Stimulated activated CD8-positive, alpha-beta memory T cell treated with anti-CD3 and anti-CD28 coated beads, Interleukin-4, amount 100 ng/mL, for 1 hour (primary cell): Measurements from ENCODE around the gene CHRNB1.

Source experiments
- DNase-seq, 2 donors: peaks; one replicate each; pipeline ENCODE4 v3.0.0-alpha.2; 2020; ENCODE audit warnings: low read depth in 2 of 2, low spot score in 1 of 2

CHRNB1 gene

DNA sequence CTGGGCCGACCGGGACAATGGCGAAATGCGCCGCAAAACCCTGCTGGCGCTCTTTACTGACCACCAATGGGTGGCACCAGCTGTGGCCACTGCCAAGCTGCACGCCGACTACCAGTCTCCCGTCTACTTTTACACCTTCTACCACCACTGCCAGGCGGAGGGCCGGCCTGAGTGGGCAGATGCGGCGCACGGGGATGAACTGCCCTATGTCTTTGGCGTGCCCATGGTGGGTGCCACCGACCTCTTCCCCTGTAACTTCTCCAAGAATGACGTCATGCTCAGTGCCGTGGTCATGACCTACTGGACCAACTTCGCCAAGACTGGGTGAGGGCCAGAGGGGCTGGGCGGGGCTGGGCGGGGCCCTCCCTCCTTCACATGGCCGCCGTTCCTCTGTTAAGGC is 29.1 kb upstream of the CHRNB1 start:
- DNase-seq = no peak

DNA sequence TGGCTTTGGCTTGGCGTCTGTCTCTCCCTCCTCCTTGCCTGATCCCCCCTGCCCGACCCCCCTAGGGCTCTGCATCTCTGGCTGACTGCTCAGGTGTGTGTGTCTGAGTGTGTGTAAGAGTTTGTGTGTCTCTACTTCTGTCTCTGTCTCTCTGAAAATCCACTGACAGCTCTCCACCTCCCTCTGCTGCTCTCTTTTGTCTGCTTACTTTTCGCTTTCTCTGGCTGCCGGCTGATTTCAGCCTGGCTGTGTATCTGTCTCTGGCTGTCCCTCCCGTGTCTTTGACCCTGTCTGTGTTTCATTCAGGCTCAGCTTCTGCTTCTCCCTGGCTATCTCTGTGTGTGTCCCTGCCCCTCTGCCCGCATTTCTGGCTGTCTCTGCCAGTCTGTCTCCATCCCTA is 28.5 kb upstream of the CHRNB1 start:
- no peak for DNase-seq

DNA sequence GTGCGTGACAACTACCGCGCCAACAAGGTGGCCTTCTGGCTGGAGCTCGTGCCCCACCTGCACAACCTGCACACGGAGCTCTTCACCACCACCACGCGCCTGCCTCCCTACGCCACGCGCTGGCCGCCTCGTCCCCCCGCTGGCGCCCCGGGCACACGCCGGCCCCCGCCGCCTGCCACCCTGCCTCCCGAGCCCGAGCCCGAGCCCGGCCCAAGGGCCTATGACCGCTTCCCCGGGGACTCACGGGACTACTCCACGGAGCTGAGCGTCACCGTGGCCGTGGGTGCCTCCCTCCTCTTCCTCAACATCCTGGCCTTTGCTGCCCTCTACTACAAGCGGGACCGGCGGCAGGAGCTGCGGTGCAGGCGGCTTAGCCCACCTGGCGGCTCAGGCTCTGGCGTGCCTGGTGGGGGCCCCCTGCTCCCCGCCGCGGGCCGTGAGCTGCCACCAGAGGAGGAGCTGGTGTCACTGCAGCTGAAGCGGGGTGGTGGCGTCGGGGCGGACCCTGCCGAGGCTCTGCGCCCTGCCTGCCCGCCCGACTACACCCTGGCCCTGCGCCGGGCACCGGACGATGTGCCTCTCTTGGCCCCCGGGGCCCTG is 27.7 kb upstream of the CHRNB1 start:
- DNase-seq = no peak

DNA sequence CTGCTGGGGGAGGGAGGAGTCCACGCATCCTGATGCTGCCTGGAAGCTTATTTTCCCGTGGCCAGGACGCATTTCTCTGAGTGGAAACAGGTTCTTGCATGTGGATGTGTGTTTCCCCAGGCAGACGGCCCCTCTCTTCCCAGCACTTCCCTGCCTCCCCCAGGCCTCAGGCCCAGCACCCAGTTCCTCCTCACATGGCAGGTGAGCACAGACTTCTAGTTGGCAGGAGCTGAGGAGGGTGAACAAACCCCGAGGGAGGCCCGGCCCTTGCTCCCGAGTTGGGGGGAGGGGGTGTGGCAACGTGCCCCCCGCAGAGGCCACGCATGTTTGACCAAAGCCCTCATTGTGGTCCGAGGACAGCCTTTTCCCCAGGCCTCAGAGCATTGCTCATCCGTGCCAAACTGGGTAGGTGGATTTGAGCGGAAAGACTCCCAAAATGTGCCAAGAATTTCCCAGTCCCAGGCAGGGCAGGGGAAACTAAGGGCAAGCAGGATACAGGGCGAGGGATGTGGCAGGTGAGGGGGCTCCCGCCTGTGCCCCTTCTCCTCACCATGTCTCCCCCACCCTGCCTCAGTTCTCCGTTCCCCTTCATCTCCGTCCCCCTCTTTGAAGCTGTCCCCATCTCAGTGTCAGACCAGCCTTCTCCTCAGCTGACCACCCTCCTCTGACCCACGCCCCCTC is 26.2 kb upstream of the CHRNB1 start:
- no peak for DNase-seq

- no peak for DNase-seq
Measured at GRCh38 chr17:7419819-7420610, 24.8 kb upstream of the CHRNB1 start, which contains the start of gene SPEM1. Gene SPEM1, plus strand, starts transcription at chr17:7420324. Its CDS starts 61 bp downstream, at chr17:7420385.

GRCh38 chr17:7421186-7421585 is 23.7 kb upstream of the CHRNB1 start:
- no peak for DNase-seq

DNA sequence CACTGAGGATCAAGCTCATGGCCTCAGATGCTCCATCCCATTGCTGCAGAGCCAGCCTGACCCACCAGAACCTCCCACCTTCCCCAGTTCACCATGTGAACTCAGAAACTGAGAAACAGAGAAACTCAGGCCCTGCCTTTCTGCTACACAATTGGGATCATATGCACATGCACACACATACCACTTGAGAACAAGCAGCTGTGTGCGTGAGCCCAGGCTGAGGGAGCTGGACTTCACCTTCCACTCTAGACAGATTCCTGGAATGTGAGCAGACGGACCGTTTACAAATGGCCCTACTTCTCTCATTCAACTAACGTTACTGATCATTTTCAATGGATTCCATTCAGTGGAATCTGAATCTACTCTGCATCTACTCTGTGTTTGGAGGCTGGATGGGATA is 21.2 kb upstream of the CHRNB1 start:
- no peak for DNase-seq

- no peak for DNase-seq
Measured at GRCh38 chr17:7425316-7425715, 19.5 kb upstream of the CHRNB1 start, which contains the start of gene SPEM2. Gene SPEM2, plus strand, starts transcription at chr17:7425616. Its CDS starts 73 bp downstream, at chr17:7425689.

DNA sequence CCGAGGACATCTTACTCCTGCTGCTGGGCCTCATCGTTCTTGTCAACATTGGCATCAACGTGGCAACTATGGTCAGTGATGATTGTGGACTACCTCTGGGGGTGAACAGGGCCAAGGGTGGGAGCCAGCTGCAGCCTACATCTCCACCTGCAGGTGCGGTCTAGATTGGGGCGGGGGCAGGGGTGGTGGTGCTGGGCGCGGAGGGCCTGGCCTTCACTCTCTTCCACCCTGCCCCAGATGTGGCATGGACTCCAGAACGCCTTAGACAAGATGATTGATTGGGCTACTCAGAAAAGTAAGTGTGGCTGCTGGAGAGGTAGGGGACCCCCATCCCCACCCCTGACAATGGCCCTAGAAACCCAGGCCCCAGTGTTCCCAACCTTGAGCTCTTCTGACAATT is 19.1 kb upstream of the CHRNB1 start:
- no peak for DNase-seq

- no peak for DNase-seq
Measured at GRCh38 chr17:7426203-7426863, 18.5 kb upstream of the CHRNB1 start.

DNA sequence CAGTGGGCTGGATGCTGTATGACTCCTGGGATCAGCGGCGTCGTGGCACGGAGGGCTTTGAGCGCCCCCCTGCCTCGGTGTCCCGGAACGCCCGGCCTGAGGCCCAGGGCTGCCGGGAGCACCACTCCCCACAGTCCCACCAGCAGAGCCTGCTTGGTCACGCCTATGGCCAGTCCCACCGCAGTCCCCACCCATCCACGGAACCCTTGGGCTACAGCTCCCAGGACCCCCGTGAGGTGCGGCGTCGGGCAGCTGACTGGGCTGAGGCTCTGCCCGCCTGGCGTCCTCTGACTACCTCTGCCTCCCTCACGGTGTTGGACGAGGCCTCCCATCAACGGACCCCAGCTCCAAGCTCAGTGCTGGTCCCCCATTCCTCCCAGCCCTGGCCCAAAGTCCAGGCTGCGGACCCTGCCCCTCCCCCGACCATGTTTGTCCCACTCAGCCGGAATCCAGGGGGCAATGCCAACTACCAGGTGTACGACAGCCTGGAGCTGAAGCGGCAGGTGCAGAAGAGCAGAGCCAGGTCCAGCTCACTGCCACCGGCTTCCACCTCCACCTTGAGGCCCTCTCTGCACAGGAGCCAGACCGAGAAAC is 17.9 kb upstream of the CHRNB1 start:
- no peak for DNase-seq

GRCh38 chr17:7427549-7427948 is 17.3 kb upstream of the CHRNB1 start:
- DNase-seq = no peak

DNA sequence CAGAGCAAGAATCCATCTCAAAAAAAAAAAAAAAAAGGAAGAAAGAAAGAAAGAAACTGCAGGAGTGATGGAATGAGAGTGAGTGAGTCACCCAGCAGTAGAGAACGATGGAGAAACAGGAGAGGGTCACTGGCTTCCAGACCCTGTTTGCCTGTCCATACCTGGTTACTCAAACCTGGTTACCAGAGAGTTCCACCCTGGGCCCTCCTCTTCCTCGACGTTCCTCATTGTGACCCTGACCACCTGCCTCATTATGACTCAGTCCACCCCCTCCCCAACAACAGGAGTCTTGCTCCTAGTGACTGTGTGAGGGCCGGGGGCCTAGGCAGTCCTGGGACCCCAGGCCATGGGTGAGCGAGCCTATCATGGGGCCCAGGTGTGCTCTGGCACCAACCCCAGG is 16.3 kb upstream of the CHRNB1 start, which contains the start of gene SPEM3:
Gene SPEM3, plus strand, starts transcription at position 301 of the 400 bp plus-strand sequence. Its CDS starts 46 bp downstream, at position 347.
- DNase-seq = no peak

DNA sequence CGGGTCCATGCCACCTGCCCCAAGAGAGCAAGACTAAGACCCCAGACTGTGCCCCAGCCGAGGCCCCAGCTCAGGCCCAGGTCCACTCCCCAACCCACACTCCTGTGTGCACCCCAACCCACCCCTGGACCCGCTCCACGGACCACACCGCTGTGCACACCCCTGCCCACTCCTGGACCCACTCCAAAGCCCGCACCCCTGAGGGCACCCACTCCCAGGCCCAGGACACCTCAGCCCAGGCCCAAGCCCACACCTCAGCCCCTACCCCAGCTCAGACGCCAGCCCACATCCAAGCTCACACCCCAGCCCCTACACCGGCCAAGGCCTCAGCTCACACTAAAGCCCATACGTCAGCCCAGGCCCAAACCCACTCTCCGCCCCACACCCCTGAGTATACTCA is 15.1 kb upstream of the CHRNB1 start:
- DNase-seq = no peak

GRCh38 chr17:7431231-7431630 is 13.6 kb upstream of the CHRNB1 start:
- DNase-seq = no peak

- no peak for DNase-seq
Measured at GRCh38 chr17:7432296-7432695, 12.6 kb upstream of the CHRNB1 start.

GRCh38 chr17:7435676-7436555 is 8.9 kb upstream of the CHRNB1 start:
- DNase-seq = no peak

DNA sequence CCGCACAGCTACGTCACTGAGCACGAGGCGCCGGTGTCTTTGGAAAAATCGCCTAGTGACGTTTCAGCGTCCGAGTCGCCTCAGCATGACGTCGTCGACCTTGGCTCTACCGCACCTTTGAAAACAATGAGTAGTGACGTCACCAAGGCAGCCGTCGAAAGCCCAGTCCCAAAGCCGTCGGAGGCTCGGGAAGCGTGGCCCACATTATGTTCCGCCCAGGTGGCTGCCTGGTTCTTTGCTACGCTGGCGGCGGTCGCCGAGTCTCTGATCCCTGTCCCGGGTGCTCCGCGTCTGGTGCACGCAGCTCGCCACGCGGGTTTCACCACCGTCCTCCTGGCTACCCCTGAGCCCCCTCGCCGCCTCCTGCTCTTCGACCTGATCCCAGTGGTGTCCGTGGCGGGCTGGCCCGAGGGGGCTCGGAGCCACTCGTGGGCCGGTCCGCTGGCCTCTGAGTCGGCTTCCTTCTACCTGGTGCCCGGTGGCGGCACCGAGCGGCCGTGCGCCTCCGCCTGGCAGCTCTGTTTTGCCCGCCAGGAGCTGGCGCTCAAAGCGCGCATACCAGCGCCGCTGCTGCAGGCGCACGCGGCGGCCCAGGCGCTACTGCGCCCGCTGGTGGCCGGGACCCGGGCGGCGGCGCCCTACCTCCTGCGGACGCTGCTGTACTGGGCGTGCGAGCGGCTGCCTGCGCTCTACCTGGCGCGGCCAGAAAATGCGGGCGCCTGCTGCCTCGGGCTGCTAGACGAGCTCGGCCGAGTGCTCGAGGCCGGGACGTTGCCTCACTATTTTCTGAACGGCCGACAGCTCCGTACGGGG is 8.1 kb upstream of the CHRNB1 start:
- peak; percentile 38 to 64 for DNase-seq

GRCh38 chr17:7437369-7437863 is 7.4 kb upstream of the CHRNB1 start:
- no peak for DNase-seq
